Neuronal stem cell (in vitro differentiated cells): ENCODE results near the gene TSTD1.

Experiments used
- DNase-seq: peaks from one replicate; pipeline ENCODE4 v3.0.0-alpha.2; 2013; ENCODE audit warnings: low spot score
- H2AFZ ChIP-seq: one replicate; pipeline ENCODE4 v1.6.1; 2013; ENCODE audit warnings: mild to moderate bottlenecking, low read length, inconsistent platforms
- H2AK5ac ChIP-seq: 2 replicates; pipeline ENCODE4 v1.6.1; 2013; ENCODE audit warnings: low read depth, mild to moderate bottlenecking, inconsistent platforms, low read length, moderate library complexity, mixed read lengths
- H2BK120ac ChIP-seq: 2 replicates; pipeline ENCODE4 v1.6.1; 2013; ENCODE audit warnings: low read depth, mild to moderate bottlenecking, inconsistent platforms, low read length, moderate library complexity, mixed read lengths
- H2BK12ac ChIP-seq: one replicate; pipeline ENCODE4 v1.6.1; 2013; ENCODE audit warnings: low read length, inconsistent platforms
- H2BK15ac ChIP-seq: 2 replicates; pipeline ENCODE4 v1.6.1; 2013; ENCODE audit warnings: mild to moderate bottlenecking, low read length, inconsistent platforms, mixed read lengths
- H2BK5ac ChIP-seq: one replicate; pipeline ENCODE4 v1.6.1; 2013; ENCODE audit warnings: inconsistent platforms, mild to moderate bottlenecking, low read length, moderate library complexity
- H3K14ac ChIP-seq: one replicate; pipeline ENCODE4 v1.6.1; 2013; ENCODE audit warnings: low read length, inconsistent platforms
- H3K18ac ChIP-seq: 2 replicates; pipeline ENCODE4 v1.6.1; 2013; ENCODE audit warnings: low read length, inconsistent platforms
- H3K23ac ChIP-seq: 2 replicates; pipeline ENCODE4 v1.6.1; 2013; ENCODE audit warnings: low read depth, mild to moderate bottlenecking, mixed read lengths, low read length, inconsistent platforms; ENCODE audit not compliant: poor library complexity
- H3K27ac ChIP-seq: replicated peaks from 3 replicates; pipeline ENCODE4 v1.5.1; 2013; ENCODE audit warnings: low read length, inconsistent platforms
- H3K27me3 ChIP-seq, 3 experiments: 2 replicates each; pipeline ENCODE4 v1.6.1; 2013; ENCODE audit warnings: low read length in 3 of 3, mild to moderate bottlenecking in 2 of 3, inconsistent platforms in 1 of 3, low read depth in 1 of 3, mixed read lengths in 1 of 3, moderate library complexity in 1 of 3; ENCODE audit not compliant: control insufficient read depth in 3 of 3, insufficient read depth in 3 of 3
- H3K36me3 ChIP-seq, 2 donors: replicated peaks in 1 of 2; 2 replicates each; pipeline ENCODE4 v1.6.1; 2013; ENCODE audit warnings: low read length in 2 of 2; ENCODE audit not compliant: control insufficient read depth in 2 of 2, insufficient read depth in 2 of 2
- H3K4ac ChIP-seq: 2 replicates; pipeline ENCODE4 v1.6.1; 2013; ENCODE audit warnings: inconsistent platforms, mild to moderate bottlenecking, low read length, moderate library complexity
- H3K4me1 ChIP-seq, 2 donors: 1 replicate in 1 of 2; 2 replicates in 1 of 2; pipeline ENCODE4 v1.6.1; 2013; ENCODE audit warnings: low read length in 2 of 2, low read depth in 1 of 2; ENCODE audit not compliant: control insufficient read depth in 2 of 2, insufficient read depth in 1 of 2
- H3K4me2 ChIP-seq: one replicate; pipeline ENCODE4 v1.6.1; 2013; ENCODE audit warnings: mild to moderate bottlenecking, low read length, inconsistent platforms; ENCODE audit not compliant: insufficient read depth, poor library complexity, severe bottlenecking
- H3K4me3 ChIP-seq, 2 donors: 2 replicates each; pipeline ENCODE4 v1.5.1; 2013; ENCODE audit warnings: low read length in 2 of 2, mild to moderate bottlenecking in 2 of 2, inconsistent platforms in 1 of 2, moderate library complexity in 1 of 2
- H3K79me1 ChIP-seq: one replicate; pipeline ENCODE4 v1.6.1; 2013; ENCODE audit warnings: low read depth, mild to moderate bottlenecking, inconsistent platforms, low read length, moderate library complexity
- H3K9ac ChIP-seq: one replicate; pipeline ENCODE4 v1.6.1; 2013; ENCODE audit warnings: mild to moderate bottlenecking, low read depth, low read length, inconsistent platforms; ENCODE audit not compliant: poor library complexity
- H3K9me3 ChIP-seq, 2 donors: replicated peaks in 1 of 2; 2 replicates each; pipeline versions ENCODE3 to v1.6.1; 2013; ENCODE audit warnings: low read length in 2 of 2, mild to moderate bottlenecking in 2 of 2, inconsistent platforms in 1 of 2, low read depth in 1 of 2, mixed read lengths in 1 of 2, moderate library complexity in 1 of 2; ENCODE audit not compliant: control insufficient read depth in 2 of 2, insufficient read depth in 1 of 2
- H4K8ac ChIP-seq: one replicate; pipeline ENCODE4 v1.6.1; 2013; ENCODE audit warnings: low read depth, mild to moderate bottlenecking, inconsistent platforms, low read length, moderate library complexity
- H4K91ac ChIP-seq: one replicate; pipeline ENCODE4 v1.6.1; 2013; ENCODE audit warnings: low read length, low read depth, mild to moderate bottlenecking, inconsistent platforms; ENCODE audit not compliant: poor library complexity
- WGBS, 2 donors: extraction: QIAGEN DNeasy Blood & Tissue Kit; methylation state at CpG; one replicate each; pipeline ENCODE4 v1.1.7; 2013; ENCODE audit warnings: missing lambda C conversion rate in 2 of 2, mixed read lengths in 1 of 2; ENCODE audit not compliant: insufficient read length in 2 of 2, insufficient replicate concordance in 1 of 2; ENCODE audit errors: extremely low coverage in 2 of 2; 5-methylcytosine and 5-hydroxymethylcytosine counted together

TSTD1 gene

DNA sequence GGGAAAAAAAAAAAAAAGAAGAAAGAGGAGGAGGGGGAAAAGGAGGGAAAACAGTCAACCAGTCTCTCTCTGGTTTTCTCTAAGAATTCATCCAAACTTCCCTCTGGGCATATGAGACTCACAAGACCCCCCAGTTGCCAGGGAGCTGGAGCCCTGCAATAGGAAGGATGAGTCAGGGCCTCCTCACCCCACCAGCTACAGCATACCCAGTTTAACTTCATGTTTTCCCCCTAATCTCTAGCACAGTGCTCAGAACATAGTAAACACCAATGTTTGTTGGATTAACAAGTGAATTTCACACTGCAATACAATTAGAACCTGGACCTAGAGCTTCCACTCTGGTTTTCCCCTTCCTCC lies 25.7 kb downstream of the TSTD1 start:
- no peak overlapping the region for H3K4ac ChIP-seq
- H2AFZ ChIP-seq, result peak overlapping the region; percentile 78
- no peak overlapping the region for H2BK5ac ChIP-seq
- no peak overlapping the region for H4K8ac ChIP-seq
- H3K27me3 ChIP-seq, result peaks cover 0 to 2% (median 0%) of the 10 kb centered on the region in 3 experiments
- no peak overlapping the region for H3K27ac ChIP-seq
- no peak overlapping the region for H2AK5ac ChIP-seq
- H3K23ac ChIP-seq, result no peak overlapping the region
- no peak overlapping the region for H4K91ac ChIP-seq
- no peaks in the 10 kb centered on the region for H3K79me1 ChIP-seq
- no peak overlapping the region for H3K4me2 ChIP-seq
- no peak overlapping the region for H2BK12ac ChIP-seq
- no peak overlapping the region for H3K14ac ChIP-seq
- H3K36me3 ChIP-seq, result no peaks in the 10 kb centered on the region
- H2BK15ac ChIP-seq, result no peak overlapping the region
- peaks cover 4 to 8% of the 10 kb centered on the region in 2 donors for H3K4me1 ChIP-seq
- H2BK120ac ChIP-seq, result no peak overlapping the region
- H3K9ac ChIP-seq, result no peak overlapping the region
- H3K4me3 ChIP-seq, result no peak overlapping the region
- DNase-seq, result no peak
- H3K18ac ChIP-seq, result no peak overlapping the region
- no peaks in the 10 kb centered on the region for H3K9me3 ChIP-seq

DNA sequence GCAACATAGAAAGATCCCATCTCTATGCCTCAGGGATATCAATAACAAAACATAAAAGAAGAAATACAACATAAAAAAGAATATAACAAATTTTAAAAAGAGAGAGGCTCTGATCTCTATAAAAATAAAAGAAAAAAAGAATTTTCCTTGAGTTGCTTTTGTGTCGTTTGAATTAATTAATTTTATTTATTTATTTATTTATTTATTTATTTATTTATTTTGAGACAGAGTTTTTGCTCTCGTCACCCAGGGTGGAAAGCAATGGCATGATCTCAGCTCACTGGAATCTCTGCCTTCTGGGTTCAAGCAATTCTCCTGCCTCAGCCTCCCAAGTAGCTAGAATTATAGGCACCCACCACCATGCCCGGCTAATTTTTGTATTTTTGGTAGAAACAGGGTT lies 26.3 kb downstream of the TSTD1 start:
- no peak overlapping the region for H4K8ac ChIP-seq
- no peaks in the 10 kb centered on the region for H3K36me3 ChIP-seq
- WGBS, 2 donors, result no CpG with 5 or more reads among the region's 3 CpGs
- H3K18ac ChIP-seq, result no peak overlapping the region
- H3K23ac ChIP-seq, result no peak overlapping the region
- no peak overlapping the region for H3K4ac ChIP-seq
- no peak overlapping the region for H2AK5ac ChIP-seq
- no peak overlapping the region for H3K9ac ChIP-seq
- H3K27ac ChIP-seq, result no peak overlapping the region
- no peak overlapping the region for H4K91ac ChIP-seq
- H2BK5ac ChIP-seq, result no peak overlapping the region
- H3K4me1 ChIP-seq, result peaks cover 0 to 8% of the 10 kb centered on the region in 2 donors
- H2BK12ac ChIP-seq, result no peak overlapping the region
- H2AFZ ChIP-seq, result no peak overlapping the region
- H2BK15ac ChIP-seq, result no peak overlapping the region
- H3K14ac ChIP-seq, result no peak overlapping the region
- no peaks in the 10 kb centered on the region for H3K79me1 ChIP-seq
- H3K4me3 ChIP-seq, result no peak overlapping the region
- no peaks in the 10 kb centered on the region for H3K9me3 ChIP-seq
- no peak for DNase-seq
- no peaks in the 10 kb centered on the region for H3K27me3 ChIP-seq
- H2BK120ac ChIP-seq, result no peak overlapping the region
- H3K4me2 ChIP-seq, result no peak overlapping the region

DNA sequence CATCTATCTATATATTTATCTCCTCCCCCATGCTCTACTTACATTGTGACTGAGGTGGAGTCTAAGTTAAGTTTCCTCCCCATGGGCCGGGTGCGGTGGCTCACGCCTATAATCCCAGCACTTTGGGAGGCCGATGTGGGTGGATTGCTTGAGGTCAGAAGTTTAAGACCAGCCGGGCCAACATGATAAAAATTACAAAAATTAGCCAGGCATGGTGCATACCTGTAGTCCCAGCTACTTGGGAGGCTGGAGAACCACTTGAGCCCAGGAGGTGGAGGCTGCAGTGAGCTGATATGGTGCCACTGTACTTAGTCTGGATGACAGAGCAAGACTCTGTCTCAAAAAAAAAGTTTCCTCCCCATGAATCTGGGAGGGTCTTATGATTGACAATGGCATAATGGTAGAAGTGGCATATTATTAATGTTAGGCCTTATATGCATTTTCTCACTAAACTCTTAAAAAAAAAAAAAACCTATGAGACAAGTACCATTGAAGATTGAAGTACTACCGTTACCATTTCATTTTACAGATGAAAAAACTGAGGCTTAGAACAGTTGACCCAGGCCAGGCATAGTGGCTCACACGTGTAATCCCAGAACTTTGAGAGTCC lies 29.1 kb downstream of the TSTD1 start:
- Histone ChIP-seq H3K14ac (no peak overlapping the region), H4K91ac (no peak overlapping the region), H3K4ac (no peak overlapping the region), H3K9me3 (no peaks in the 10 kb centered on the region), H2BK12ac (no peak overlapping the region), H3K4me1 (peaks cover 0 to 8% of the 10 kb centered on the region in 2 donors), H3K27me3 (no peaks in the 10 kb centered on the region), H4K8ac (no peak overlapping the region), H3K18ac (no peak overlapping the region), H2AK5ac (no peak overlapping the region), H2BK15ac (no peak overlapping the region), H2BK5ac (no peak overlapping the region), H2BK120ac (no peak overlapping the region), H3K4me2 (no peak overlapping the region), H3K36me3 (no peaks in the 10 kb centered on the region), H3K4me3 (no peak overlapping the region), H3K23ac (no peak overlapping the region), H3K9ac (no peak overlapping the region), H3K79me1 (no peaks in the 10 kb centered on the region), H3K27ac (no peak overlapping the region), H2AFZ (no peak overlapping the region)
- DNase-seq, result no peak
- no CpG with 5 or more reads among the region's 7 CpGs for WGBS, 2 donors

DNA sequence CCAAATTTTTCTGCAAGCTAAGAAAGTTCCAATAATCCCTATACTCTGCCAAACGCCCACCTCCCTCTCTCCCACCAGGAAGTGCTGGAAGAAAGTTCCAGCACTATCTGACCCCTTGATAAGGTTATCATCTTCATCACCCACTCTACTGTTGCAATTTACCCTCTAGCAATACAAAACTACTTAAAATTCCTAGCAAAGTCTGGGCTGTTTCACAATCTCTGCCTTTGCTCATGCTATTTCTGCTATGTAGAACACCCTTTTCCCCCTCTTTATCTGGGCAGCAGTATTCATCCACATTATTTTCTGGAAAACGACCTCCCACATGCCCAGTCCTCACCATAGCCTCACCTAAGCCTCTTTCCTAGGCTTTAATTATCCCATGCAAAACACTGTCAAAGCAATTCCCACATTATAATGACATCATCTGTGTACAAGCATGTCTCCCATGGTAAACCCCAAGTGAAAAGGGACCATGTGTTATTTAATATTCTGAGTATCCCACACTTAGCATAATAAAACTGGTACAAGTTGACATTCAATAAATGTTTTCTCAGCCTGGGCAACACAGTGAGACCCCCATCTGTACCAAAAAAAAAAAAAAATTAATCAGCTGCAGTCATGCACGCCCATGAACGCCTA lies 29.8 kb downstream of the TSTD1 start:
- no peak for DNase-seq
- no peak overlapping the region for H3K4me3 ChIP-seq
- H3K4ac ChIP-seq, result no peak overlapping the region
- no peak overlapping the region for H2BK15ac ChIP-seq
- no peak overlapping the region for H4K8ac ChIP-seq
- no peaks in the 10 kb centered on the region for H3K79me1 ChIP-seq
- H3K9me3 ChIP-seq, result no peaks in the 10 kb centered on the region
- H3K23ac ChIP-seq, result no peak overlapping the region
- no peak overlapping the region for H2BK12ac ChIP-seq
- H4K91ac ChIP-seq, result no peak overlapping the region
- H3K9ac ChIP-seq, result no peak overlapping the region
- peaks cover 0 to 5% of the 10 kb centered on the region in 2 donors for H3K4me1 ChIP-seq
- no peak overlapping the region for H2AFZ ChIP-seq
- H2BK120ac ChIP-seq, result no peak overlapping the region
- no peaks in the 10 kb centered on the region for H3K36me3 ChIP-seq
- H3K27ac ChIP-seq, result no peak overlapping the region
- no peak overlapping the region for H2BK5ac ChIP-seq
- no peak overlapping the region for H3K18ac ChIP-seq
- WGBS, 2 donors, result no CpG with 5 or more reads among the region's 4 CpGs
- H2AK5ac ChIP-seq, result no peak overlapping the region
- H3K14ac ChIP-seq, result no peak overlapping the region
- no peaks in the 10 kb centered on the region for H3K27me3 ChIP-seq
- H3K4me2 ChIP-seq, result no peak overlapping the region
